Uterus (tissue), 2 donors: ENCODE data around the gene SERPINA6.

Experiments
- POLR2A ChIP-seq, 2 donors: fragments of 450-650 bp; IDR thresholded peaks; one replicate each; pipeline ENCODE4 v1.6.1; 2016; ENCODE audit warnings: antibody characterized with exemption in 2 of 2, mild to moderate bottlenecking in 1 of 2, moderate library complexity in 1 of 2
- TF ChIP-seq, protein P1 (sequence below), 4 experiments: fragments of 200-600 bp in 2 of 4; fragments of 450-650 bp in 2 of 4; sonication (generic) in 2 of 4; IDR thresholded peaks; one replicate each; pipeline ENCODE4 v1.5.1; 2016 to 2019; ENCODE audit warnings: antibody characterized with exemption in 4 of 4, mild to moderate bottlenecking in 2 of 4, moderate library complexity in 1 of 4

- TF ChIP-seq, protein P1, sequence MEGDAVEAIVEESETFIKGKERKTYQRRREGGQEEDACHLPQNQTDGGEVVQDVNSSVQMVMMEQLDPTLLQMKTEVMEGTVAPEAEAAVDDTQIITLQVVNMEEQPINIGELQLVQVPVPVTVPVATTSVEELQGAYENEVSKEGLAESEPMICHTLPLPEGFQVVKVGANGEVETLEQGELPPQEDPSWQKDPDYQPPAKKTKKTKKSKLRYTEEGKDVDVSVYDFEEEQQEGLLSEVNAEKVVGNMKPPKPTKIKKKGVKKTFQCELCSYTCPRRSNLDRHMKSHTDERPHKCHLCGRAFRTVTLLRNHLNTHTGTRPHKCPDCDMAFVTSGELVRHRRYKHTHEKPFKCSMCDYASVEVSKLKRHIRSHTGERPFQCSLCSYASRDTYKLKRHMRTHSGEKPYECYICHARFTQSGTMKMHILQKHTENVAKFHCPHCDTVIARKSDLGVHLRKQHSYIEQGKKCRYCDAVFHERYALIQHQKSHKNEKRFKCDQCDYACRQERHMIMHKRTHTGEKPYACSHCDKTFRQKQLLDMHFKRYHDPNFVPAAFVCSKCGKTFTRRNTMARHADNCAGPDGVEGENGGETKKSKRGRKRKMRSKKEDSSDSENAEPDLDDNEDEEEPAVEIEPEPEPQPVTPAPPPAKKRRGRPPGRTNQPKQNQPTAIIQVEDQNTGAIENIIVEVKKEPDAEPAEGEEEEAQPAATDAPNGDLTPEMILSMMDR (IDR thresholded peaks at IDR 0.05): no peak
- TF ChIP-seq POLR2A (IDR thresholded peaks at IDR 0.05): no peak
Observed at GRCh38 chr14:94321421-94322271, 1.5 kb downstream of the SERPINA6 start.
